ENCODE measurements around the gene TMEM50B.
A peak's percentile ranks its signal among the peaks of the same experiment; 100 is the strongest.
"Not testable (repeated sequence)": the region's sequence is repeated elsewhere in the genome, so short reads cannot be mapped to it uniquely, and the experiment has no call there.

TMEM50B gene

DNA sequence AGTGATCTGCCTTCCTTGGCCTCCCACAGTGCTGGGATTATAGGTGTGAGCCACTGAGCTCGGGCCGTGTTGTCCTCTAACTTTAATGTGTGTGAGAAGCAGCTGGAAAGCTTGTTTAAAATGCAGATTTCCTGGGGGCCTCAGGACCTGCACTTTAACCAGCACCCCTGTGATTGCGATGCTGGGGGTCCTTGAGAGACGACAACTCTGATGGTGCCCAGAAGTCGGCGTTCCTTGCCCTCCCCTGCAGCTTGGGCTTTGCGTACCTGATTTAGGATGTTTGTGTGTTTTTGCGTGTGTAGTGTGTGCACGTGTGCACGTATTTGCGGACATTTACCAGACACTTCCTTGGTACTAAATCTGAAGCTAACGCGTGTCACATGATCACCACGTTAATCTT, 65.7 kb downstream of the TMEM50B start:
- TF ChIP-seq, protein P1, sequence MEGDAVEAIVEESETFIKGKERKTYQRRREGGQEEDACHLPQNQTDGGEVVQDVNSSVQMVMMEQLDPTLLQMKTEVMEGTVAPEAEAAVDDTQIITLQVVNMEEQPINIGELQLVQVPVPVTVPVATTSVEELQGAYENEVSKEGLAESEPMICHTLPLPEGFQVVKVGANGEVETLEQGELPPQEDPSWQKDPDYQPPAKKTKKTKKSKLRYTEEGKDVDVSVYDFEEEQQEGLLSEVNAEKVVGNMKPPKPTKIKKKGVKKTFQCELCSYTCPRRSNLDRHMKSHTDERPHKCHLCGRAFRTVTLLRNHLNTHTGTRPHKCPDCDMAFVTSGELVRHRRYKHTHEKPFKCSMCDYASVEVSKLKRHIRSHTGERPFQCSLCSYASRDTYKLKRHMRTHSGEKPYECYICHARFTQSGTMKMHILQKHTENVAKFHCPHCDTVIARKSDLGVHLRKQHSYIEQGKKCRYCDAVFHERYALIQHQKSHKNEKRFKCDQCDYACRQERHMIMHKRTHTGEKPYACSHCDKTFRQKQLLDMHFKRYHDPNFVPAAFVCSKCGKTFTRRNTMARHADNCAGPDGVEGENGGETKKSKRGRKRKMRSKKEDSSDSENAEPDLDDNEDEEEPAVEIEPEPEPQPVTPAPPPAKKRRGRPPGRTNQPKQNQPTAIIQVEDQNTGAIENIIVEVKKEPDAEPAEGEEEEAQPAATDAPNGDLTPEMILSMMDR (IDR thresholded peaks at IDR 0.05; ENCODE audit: low read depth, low read length), result no peak
- no peak overlapping the region for H3K4me3 ChIP-seq (ENCODE audit: low read depth, low read length)

DNA sequence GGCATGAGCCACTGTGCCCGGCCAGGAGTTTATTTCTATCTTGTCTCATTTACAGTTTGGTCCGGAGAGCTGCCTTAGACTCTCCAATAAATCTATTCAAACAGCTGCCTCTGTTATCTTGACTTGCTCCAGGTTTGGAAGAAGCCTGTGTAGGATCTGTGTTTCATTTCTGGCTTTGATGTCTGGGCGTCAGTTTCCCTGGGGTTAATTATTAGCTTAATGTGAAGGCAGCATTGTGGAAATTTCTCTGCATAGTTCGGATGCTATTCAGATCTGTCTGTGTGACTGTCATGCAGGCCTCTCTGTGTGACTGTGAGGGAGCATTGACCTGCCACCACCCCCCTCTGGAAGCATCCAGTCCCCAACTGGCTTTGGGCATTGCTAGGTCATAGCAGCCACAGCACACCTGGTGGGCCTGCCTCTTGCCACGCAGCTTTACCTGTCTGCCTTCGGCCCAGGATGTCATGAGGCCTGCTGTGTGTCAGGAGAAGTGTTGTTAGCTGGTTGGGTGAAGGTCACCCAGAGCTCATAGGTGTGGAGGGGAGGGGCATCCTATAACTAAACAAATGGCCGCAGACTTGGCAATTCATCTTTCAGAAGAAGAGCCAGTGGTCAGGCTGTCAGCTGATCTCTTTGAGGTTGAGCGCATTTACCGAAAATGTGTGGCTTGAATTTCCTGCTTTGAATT, 66.8 kb downstream of the TMEM50B start:
- TF ChIP-seq, protein P1 (IDR thresholded peaks at IDR 0.05; ENCODE audit: low read depth, low read length), result no peak
- no peak overlapping the region for H3K4me3 ChIP-seq (ENCODE audit: low read depth, low read length)

DNA sequence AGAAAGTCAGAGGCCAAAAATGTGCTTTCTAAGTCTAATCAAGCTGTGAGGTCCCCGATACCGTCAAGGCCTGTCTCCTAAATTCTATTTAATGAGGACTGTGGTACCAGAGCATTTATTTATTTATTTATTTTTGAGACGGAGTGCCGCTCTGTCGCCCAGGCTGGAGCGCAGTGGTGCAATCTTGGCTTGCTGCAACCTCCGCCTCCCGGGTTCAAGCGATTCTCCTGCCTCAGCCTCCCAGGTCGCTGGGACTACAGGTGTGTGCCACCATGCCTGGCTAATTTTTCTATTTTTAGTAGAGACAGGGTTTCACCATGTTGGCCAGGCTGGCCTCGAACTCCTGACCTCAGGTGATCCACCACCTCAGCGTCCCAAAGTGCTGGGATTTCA, 67.3 kb downstream of the TMEM50B start:
- H3K4me3 ChIP-seq (ENCODE audit: low read depth, low read length), result not testable (repeated sequence)

DNA sequence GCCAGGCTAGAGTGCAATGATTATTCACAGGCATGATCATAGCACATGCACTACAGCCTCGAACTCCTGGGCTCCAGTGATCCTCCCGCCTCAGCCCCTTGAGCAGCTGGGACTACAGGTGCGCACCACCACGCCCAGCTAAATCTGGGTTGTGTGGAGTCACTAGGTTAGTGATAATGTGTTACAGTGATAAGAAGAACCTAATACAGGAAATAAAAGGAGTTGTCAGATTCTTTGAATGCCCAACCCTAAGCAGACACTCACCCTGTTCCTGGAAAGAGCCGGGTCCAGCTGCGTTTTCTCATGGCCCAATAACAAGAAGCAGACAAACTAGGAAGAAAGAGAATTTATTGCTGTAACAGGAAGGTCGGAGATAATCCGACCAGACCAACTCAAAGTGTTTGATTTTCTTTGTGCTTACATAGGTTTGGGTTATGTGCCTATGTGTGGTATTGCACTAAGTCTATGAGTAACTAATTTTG, 67.8 kb downstream of the TMEM50B start:
- no peak overlapping the region for H3K4me3 ChIP-seq (ENCODE audit: low read depth, low read length)
- TF ChIP-seq, protein P1 (IDR thresholded peaks at IDR 0.05; ENCODE audit: low read depth, low read length), result no peak

DNA sequence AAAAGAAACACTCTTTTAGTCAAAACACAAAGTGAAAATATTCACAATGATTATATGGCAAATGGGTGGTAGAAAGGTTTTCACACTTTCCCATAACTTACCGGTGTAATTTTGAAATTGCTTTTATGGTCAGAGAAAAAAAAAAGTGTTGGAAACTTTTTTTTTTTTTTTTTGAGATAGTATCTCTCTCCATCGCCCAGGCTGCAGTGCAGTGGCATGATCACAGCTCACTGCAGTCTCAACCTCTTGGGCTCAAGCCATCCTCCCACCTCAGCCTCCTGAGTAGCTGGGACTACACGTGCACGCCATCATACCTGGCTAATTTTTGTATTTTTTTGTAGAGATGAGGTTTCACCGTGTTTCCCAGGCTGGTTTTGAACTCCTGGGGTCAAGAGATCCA, 73.3 kb downstream of the TMEM50B start:
- H3K4me3 ChIP-seq (ENCODE audit: low read depth, low read length), result no peak overlapping the region
- TF ChIP-seq, protein P1 (IDR thresholded peaks at IDR 0.05; ENCODE audit: low read depth, low read length), result no peak

DNA sequence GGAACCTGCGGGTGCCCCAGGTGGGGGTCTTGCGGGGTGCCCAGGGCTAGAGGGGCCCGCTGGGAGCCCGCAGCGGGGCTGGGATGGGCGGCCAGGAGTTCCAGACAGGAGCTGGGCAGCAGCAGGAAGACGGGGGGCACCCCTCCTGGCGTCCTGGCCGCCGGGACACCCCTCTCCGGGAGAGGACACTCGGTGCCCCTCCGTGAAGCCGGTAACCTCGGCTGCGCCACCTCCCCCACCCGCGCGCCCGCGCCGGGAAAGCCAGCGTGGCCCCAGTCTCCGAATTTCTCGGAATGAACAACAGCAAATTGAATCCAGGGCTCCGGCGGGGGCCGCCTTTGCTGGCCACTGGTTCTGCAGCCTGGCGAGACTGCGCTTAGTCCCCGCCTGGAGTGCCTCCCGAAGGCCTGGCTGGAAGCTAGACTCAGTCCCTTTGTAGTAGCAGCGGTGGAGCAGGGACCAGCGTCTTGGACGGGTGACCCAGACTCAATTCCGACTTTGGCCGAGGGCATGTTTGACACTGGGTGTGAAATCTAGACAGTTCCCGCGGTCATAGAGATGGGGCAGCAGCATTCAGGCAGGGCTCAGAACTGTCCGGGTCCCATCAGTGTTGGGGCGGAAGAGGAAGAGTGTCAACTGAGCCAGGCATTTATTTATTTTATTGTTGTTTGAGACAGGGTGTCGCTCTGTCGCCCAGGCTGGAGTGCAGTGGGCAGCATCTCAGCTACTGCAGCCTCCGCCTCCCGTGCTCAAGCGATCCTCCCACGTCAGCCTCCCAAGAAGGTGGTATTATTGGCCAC, 75.8 kb downstream of the TMEM50B start:
- TF ChIP-seq, protein P1 (IDR thresholded peaks at IDR 0.05; ENCODE audit: low read depth, low read length), result no peak
- peak overlapping the region; percentile 83 for H3K4me3 ChIP-seq (ENCODE audit: low read depth, low read length)

DNA sequence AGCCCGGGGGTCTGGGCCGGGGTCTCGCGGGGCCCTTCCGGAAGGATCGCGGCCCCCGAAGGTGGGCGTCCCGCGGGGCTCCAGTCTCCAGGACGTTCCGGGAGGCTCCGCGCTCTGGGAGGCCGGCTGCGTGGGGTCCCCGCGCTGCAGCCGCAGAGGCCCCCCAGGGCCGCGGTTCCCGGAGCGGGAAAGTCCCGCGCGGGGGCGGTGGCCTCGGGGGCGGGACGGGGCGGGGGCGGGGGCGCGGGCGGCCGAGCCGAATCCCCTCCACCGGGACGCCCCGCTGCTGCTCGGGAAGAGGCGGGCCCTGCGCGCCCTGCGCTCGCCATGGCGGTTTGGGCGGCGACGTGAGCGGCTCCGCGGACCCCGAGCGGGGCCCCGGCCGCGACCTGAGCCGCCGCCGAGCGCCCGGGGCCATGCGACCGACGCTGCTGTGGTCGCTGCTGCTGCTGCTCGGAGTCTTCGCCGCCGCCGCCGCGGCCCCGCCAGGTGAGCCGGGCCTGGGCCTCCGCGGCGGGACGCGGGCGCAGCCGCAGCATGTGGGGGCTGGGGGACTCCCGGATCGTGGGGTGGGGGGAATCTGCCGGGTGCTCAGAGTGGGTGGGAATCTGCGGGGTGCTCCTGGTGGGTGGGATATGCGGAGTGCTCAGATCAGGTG, 76.5 kb downstream of the TMEM50B start, which contains the start of gene IFNGR2:
TSS of gene IFNGR2 (plus strand) at position 286 of the 658 bp plus-strand sequence. CDS start at position 417, 131 bp downstream.
- peak within 1 kb of the TSS; percentile 83 for H3K4me3 ChIP-seq (ENCODE audit: low read depth, low read length)
- TF ChIP-seq, protein P1 (IDR thresholded peaks at IDR 0.05; ENCODE audit: low read depth, low read length), result no peak
